Stimulated activated CD4-positive, alpha-beta T cell treated with anti-CD3 and anti-CD28 coated beads, Interleukin-2, amount 100 ng/mL, for 48 hours (primary cell): ENCODE measurements around the gene ZBTB4.

Experiments used
- DNase-seq, 2 donors: peaks; one replicate each; pipeline ENCODE4 v3.0.0-alpha.2; 2020

The ZBTB4 gene

GRCh38 chr17:7438656-7439460 is 40.6 kb downstream of the ZBTB4 start:
- DNase-seq, result no peak

- peak; percentile 42 to 59 for DNase-seq
Observed at GRCh38 chr17:7437950-7438614, 41.3 kb downstream of the ZBTB4 start.

GRCh38 chr17:7437369-7437863 is 42.0 kb downstream of the ZBTB4 start:
- DNase-seq, result no peak

- peak; percentile 69 to 80 for DNase-seq
Observed at GRCh38 chr17:7436556-7437368, 42.7 kb downstream of the ZBTB4 start.

- DNase-seq, result peak; percentile 37 to 42
Observed at GRCh38 chr17:7435676-7436555, 43.5 kb downstream of the ZBTB4 start.

GRCh38 chr17:7432296-7432695 is 47.1 kb downstream of the ZBTB4 start:
- no peak for DNase-seq

- DNase-seq, result no peak
Observed at GRCh38 chr17:7431231-7431630, 48.2 kb downstream of the ZBTB4 start.

- no peak for DNase-seq
Observed at GRCh38 chr17:7429722-7430121, 49.7 kb downstream of the ZBTB4 start.

GRCh38 chr17:7428557-7428956 is 50.9 kb downstream of the ZBTB4 start, which contains the start of gene SPEM3:
Gene SPEM3 (plus strand): TSS chr17:7428857. CDS start chr17:7428903, 46 bp downstream.
- no peak for DNase-seq

GRCh38 chr17:7427549-7427948 is 51.9 kb downstream of the ZBTB4 start:
- no peak for DNase-seq

GRCh38 chr17:7426896-7427489 is 52.4 kb downstream of the ZBTB4 start:
- no peak for DNase-seq

- no peak for DNase-seq
Observed at GRCh38 chr17:7426203-7426863, 53.1 kb downstream of the ZBTB4 start.

GRCh38 chr17:7425756-7426155 is 53.7 kb downstream of the ZBTB4 start:
- no peak for DNase-seq

- DNase-seq, result no peak
Observed at GRCh38 chr17:7425316-7425715, 54.1 kb downstream of the ZBTB4 start, which contains the start of gene SPEM2. Gene SPEM2 (plus strand): TSS chr17:7425616. CDS start chr17:7425689, 73 bp downstream.

- DNase-seq, result no peak
Observed at GRCh38 chr17:7423679-7424078, 55.8 kb downstream of the ZBTB4 start.

GRCh38 chr17:7421186-7421585 is 58.2 kb downstream of the ZBTB4 start:
- no peak for DNase-seq

GRCh38 chr17:7419819-7420610 is 59.4 kb downstream of the ZBTB4 start, which contains the start of gene SPEM1:
Gene SPEM1 (plus strand): TSS chr17:7420324. CDS start chr17:7420385, 61 bp downstream.
- DNase-seq, result no peak

- no peak for DNase-seq
Observed at GRCh38 chr17:7418472-7419152, 60.8 kb downstream of the ZBTB4 start.

- DNase-seq, result no peak
Observed at GRCh38 chr17:7417056-7417655, 62.3 kb downstream of the ZBTB4 start.
